ENCODE results near the gene CADPS.

CADPS gene

GRCh38 chr3:62718515-62719320 lies 156.5 kb downstream of the CADPS start:
- H3K27ac Mint-ChIP-seq = no peak overlapping the region
- DNase-seq = no peak
- peaks cover 3% of the 10 kb centered on the region for H3K9me3 Mint-ChIP-seq
- H3K27me3 Mint-ChIP-seq = peaks cover 8% of the 10 kb centered on the region
- no peaks in the 10 kb centered on the region for H3K36me3 Mint-ChIP-seq (ENCODE audit: low read depth)
- no peaks in the 10 kb centered on the region for H3K4me1 Mint-ChIP-seq (ENCODE audit: low read depth)
- no peak overlapping the region for H3K4me3 Mint-ChIP-seq

- Mint-ChIP-seq H3K27ac (no peak overlapping the region), H3K4me1 (ENCODE audit: low read depth) (no peaks in the 10 kb centered on the region), H3K4me3 (no peak overlapping the region), H3K36me3 (ENCODE audit: low read depth) (no peaks in the 10 kb centered on the region), H3K27me3 (peaks cover 4% of the 10 kb centered on the region), H3K9me3 (peaks cover 3% of the 10 kb centered on the region)
- no peak for DNase-seq
These were observed 157.2 kb downstream of the CADPS start for GRCh38 chr3:62718011-62718410.

DNA sequence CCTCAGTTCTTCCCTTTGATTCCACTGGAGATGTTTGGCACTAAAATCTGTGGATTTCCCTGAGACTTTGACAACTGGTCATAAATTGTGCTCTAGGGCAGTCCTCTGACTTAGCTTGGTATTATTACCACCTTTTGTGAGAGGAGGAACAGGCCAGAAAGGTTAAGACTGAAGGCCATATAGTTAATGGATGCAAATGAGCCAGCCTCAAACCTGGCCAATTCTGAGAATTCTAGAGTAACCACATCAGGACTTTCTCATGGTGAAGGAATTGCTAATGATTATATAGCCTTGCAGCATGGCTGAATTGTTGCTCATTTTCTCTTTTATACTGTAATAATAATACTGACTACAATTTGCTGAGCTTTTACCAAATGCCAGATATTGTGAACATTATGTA lies 162.5 kb downstream of the CADPS start:
- no peaks in the 10 kb centered on the region for H3K36me3 Mint-ChIP-seq (ENCODE audit: low read depth)
- H3K4me3 Mint-ChIP-seq = no peak overlapping the region
- H3K27me3 Mint-ChIP-seq = no peaks in the 10 kb centered on the region
- DNase-seq = no peak
- no peak overlapping the region for H3K27ac Mint-ChIP-seq
- peaks cover 3% of the 10 kb centered on the region for H3K9me3 Mint-ChIP-seq
- no peaks in the 10 kb centered on the region for H3K4me1 Mint-ChIP-seq (ENCODE audit: low read depth)

GRCh38 chr3:62710751-62711150 lies 164.5 kb downstream of the CADPS start:
- DNase-seq = no peak
- H3K4me1 Mint-ChIP-seq (ENCODE audit: low read depth) = no peaks in the 10 kb centered on the region

GRCh38 chr3:62708638-62709373 lies 166.4 kb downstream of the CADPS start:
- Mint-ChIP-seq H3K27me3 (no peaks in the 10 kb centered on the region), H3K36me3 (ENCODE audit: low read depth) (no peaks in the 10 kb centered on the region)

More at GRCh38 chr3:62710751-62711150, 164.5 kb downstream of the CADPS start:
- Mint-ChIP-seq H3K9me3 (no peaks in the 10 kb centered on the region), H3K36me3 (ENCODE audit: low read depth) (no peaks in the 10 kb centered on the region), H3K27ac (no peak overlapping the region), H3K27me3 (no peaks in the 10 kb centered on the region), H3K4me3 (no peak overlapping the region)

GRCh38 chr3:62705721-62706120 lies 169.5 kb downstream of the CADPS start:
- no peak overlapping the region for H3K4me3 Mint-ChIP-seq
- H3K36me3 Mint-ChIP-seq (ENCODE audit: low read depth) = no peaks in the 10 kb centered on the region
- no peak for DNase-seq
- no peaks in the 10 kb centered on the region for H3K27me3 Mint-ChIP-seq
- H3K4me1 Mint-ChIP-seq (ENCODE audit: low read depth) = no peaks in the 10 kb centered on the region
- no peak overlapping the region for H3K27ac Mint-ChIP-seq
- no peaks in the 10 kb centered on the region for H3K9me3 Mint-ChIP-seq

More at GRCh38 chr3:62708638-62709373, 166.4 kb downstream of the CADPS start:
- Mint-ChIP-seq H3K4me3 (no peak overlapping the region), H3K4me1 (ENCODE audit: low read depth) (no peaks in the 10 kb centered on the region), H3K27ac (no peak overlapping the region), H3K9me3 (no peaks in the 10 kb centered on the region)
- no peak for DNase-seq

GRCh38 chr3:62703451-62704167 lies 171.6 kb downstream of the CADPS start:
- Mint-ChIP-seq H3K27ac (no peak overlapping the region), H3K4me1 (ENCODE audit: low read depth) (no peaks in the 10 kb centered on the region), H3K27me3 (no peaks in the 10 kb centered on the region), H3K36me3 (ENCODE audit: low read depth) (no peaks in the 10 kb centered on the region), H3K4me3 (no peak overlapping the region), H3K9me3 (no peaks in the 10 kb centered on the region)
- DNase-seq = no peak

- peaks cover 2% of the 10 kb centered on the region for H3K9me3 Mint-ChIP-seq
- H3K27ac Mint-ChIP-seq = no peak overlapping the region
- no peak overlapping the region for H3K4me3 Mint-ChIP-seq
- H3K36me3 Mint-ChIP-seq (ENCODE audit: low read depth) = no peaks in the 10 kb centered on the region
- no peaks in the 10 kb centered on the region for H3K27me3 Mint-ChIP-seq
- DNase-seq = no peak
- no peaks in the 10 kb centered on the region for H3K4me1 Mint-ChIP-seq (ENCODE audit: low read depth)
These were observed 174.9 kb downstream of the CADPS start for GRCh38 chr3:62700357-62700756.

- no peaks in the 10 kb centered on the region for H3K4me1 Mint-ChIP-seq (ENCODE audit: low read depth)
- no peaks in the 10 kb centered on the region for H3K36me3 Mint-ChIP-seq (ENCODE audit: low read depth)
- no peak for DNase-seq
- no peak overlapping the region for H3K27ac Mint-ChIP-seq
- H3K4me3 Mint-ChIP-seq = no peak overlapping the region
- peaks cover 2% of the 10 kb centered on the region for H3K9me3 Mint-ChIP-seq
- H3K27me3 Mint-ChIP-seq = no peaks in the 10 kb centered on the region
These were observed 175.5 kb downstream of the CADPS start for GRCh38 chr3:62699728-62700127.

GRCh38 chr3:62696011-62696410 lies 179.2 kb downstream of the CADPS start:
- Mint-ChIP-seq H3K36me3 (ENCODE audit: low read depth) (no peaks in the 10 kb centered on the region), H3K9me3 (peaks cover 6% of the 10 kb centered on the region), H3K27ac (no peak overlapping the region), H3K27me3 (no peaks in the 10 kb centered on the region), H3K4me1 (ENCODE audit: low read depth) (no peaks in the 10 kb centered on the region), H3K4me3 (no peak overlapping the region)
- DNase-seq = no peak

- Mint-ChIP-seq H3K9me3 (peaks cover 4% of the 10 kb centered on the region), H3K27ac (no peak overlapping the region), H3K36me3 (ENCODE audit: low read depth) (no peaks in the 10 kb centered on the region), H3K4me1 (ENCODE audit: low read depth) (no peaks in the 10 kb centered on the region), H3K27me3 (no peaks in the 10 kb centered on the region), H3K4me3 (no peak overlapping the region)
- no peak for DNase-seq
These were observed 186.4 kb downstream of the CADPS start for GRCh38 chr3:62688812-62689211.

DNA sequence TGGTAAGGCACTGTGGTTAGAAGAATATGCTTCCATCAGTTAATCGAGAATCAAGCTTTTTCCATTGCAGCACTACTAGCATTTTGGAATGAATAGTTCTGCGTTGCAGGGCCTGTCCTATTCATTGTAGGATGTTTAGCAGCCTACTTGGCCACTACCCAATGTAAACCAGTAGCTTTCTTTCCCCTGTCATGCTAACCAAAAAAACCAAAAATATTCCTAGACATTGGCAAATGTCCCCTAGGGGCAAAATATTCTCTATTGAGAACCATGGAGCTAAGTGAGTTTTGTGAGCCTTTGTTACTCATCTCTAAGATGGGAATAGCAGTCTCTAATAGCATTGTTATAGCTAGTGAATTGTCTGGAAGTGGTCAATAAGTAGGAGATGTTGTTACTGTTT lies 187.2 kb downstream of the CADPS start:
- Mint-ChIP-seq H3K9me3 (peaks cover 2% of the 10 kb centered on the region), H3K36me3 (ENCODE audit: low read depth) (no peaks in the 10 kb centered on the region), H3K4me1 (ENCODE audit: low read depth) (no peaks in the 10 kb centered on the region), H3K27ac (no peak overlapping the region), H3K27me3 (no peaks in the 10 kb centered on the region), H3K4me3 (no peak overlapping the region)
- DNase-seq = no peak

GRCh38 chr3:62686503-62687294 lies 188.5 kb downstream of the CADPS start:
- no peaks in the 10 kb centered on the region for H3K27me3 Mint-ChIP-seq
- DNase-seq = no peak
- H3K36me3 Mint-ChIP-seq (ENCODE audit: low read depth) = no peaks in the 10 kb centered on the region
- no peaks in the 10 kb centered on the region for H3K9me3 Mint-ChIP-seq
- no peak overlapping the region for H3K4me3 Mint-ChIP-seq
- no peaks in the 10 kb centered on the region for H3K4me1 Mint-ChIP-seq (ENCODE audit: low read depth)
- no peak overlapping the region for H3K27ac Mint-ChIP-seq

DNA sequence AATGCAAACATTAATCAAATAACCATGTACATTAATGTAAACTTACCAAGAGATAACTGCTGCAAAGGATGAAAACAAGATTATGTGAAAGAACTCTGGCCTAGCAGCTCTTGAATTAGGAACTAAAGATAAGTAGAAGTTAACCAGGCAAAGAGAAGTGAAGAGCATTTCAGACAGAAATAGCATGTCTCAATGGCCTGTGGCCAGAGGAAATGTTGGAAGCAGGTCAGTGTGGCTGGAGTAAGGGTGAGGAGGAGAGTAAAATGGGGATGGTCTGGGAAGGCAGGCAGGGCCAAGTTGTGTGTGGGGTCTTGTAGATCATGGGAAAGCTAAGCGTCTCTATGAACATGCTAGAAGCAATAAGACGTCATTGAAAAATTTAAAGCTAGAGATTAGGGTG lies 192.4 kb downstream of the CADPS start:
- no peak overlapping the region for H3K4me3 Mint-ChIP-seq
- H3K4me1 Mint-ChIP-seq (ENCODE audit: low read depth) = no peaks in the 10 kb centered on the region
- no peaks in the 10 kb centered on the region for H3K27me3 Mint-ChIP-seq
- no peaks in the 10 kb centered on the region for H3K36me3 Mint-ChIP-seq (ENCODE audit: low read depth)
- H3K9me3 Mint-ChIP-seq = no peaks in the 10 kb centered on the region
- H3K27ac Mint-ChIP-seq = no peak overlapping the region
- no peak for DNase-seq
